Fibroblast of lung (primary cell): ENCODE data around the gene ITGA2.
A peak's percentile ranks its signal among the peaks of the same experiment; 100 is the strongest.

Source experiments
- EZH2 ChIP-seq: IDR thresholded peaks from 2 replicates; pipeline ENCODE4 v1.5.1; 2012; ENCODE audit warnings: low read length, control low read depth, mild to moderate bottlenecking; ENCODE audit errors: missing control alignments
- TF ChIP-seq, protein P1 (sequence below), 2 donors: IDR thresholded peaks in 1 of 2; conservative IDR thresholded peaks in 1 of 2; 1 replicate in 1 of 2; 2 replicates in 1 of 2; pipeline ENCODE4 v1.5.1; 2011 to 2012; ENCODE audit warnings: low read length in 2 of 2, control low read depth in 1 of 2, inconsistent platforms in 1 of 2, low read depth in 1 of 2, mild to moderate bottlenecking in 1 of 2

DNA sequence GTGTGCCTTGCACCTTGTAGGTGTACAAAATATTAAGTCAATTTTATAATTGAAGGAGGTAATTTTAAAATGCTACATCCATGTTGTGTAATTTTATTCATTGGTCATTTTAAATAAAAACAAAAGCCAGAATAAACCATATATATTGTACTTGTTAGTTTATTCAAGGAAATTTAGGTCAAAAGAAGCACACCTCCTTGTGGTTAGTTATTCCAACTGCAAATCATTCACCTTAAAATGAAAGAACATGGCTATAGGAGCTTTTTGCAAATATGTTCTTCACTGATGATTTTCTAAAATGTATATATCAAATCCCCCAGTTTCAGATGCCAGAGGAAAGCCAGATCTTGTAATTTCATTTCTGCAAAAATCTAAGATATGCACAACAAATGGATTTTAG is 125.8 kb downstream of the ITGA2 start:
- TF ChIP-seq, protein P1, sequence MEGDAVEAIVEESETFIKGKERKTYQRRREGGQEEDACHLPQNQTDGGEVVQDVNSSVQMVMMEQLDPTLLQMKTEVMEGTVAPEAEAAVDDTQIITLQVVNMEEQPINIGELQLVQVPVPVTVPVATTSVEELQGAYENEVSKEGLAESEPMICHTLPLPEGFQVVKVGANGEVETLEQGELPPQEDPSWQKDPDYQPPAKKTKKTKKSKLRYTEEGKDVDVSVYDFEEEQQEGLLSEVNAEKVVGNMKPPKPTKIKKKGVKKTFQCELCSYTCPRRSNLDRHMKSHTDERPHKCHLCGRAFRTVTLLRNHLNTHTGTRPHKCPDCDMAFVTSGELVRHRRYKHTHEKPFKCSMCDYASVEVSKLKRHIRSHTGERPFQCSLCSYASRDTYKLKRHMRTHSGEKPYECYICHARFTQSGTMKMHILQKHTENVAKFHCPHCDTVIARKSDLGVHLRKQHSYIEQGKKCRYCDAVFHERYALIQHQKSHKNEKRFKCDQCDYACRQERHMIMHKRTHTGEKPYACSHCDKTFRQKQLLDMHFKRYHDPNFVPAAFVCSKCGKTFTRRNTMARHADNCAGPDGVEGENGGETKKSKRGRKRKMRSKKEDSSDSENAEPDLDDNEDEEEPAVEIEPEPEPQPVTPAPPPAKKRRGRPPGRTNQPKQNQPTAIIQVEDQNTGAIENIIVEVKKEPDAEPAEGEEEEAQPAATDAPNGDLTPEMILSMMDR (conservative IDR thresholded peaks at IDR 0.05 in 1 of 2, IDR thresholded peaks at IDR 0.05 in 1 of 2; ENCODE audit: low read depth in 1 of 2, low read length in 2 of 2): peak in 1 of 2 donors; percentile 45
- no peak for TF ChIP-seq EZH2
